ENCODE results near the gene USP24. TPM values are rescaled to one million over a fixed set of nuclear protein-coding genes. Genes with fewer than 3 reads are reported as not detected.

Gene USP24
- total and polyA plus RNA-seq, 3 donors from 2014 or later, result 20.2 to 50.9 (median 50.3) TPM

- Histone ChIP-seq H3K4me3 (no peak overlapping the region), H3K27me3 (no peaks in the 10 kb centered on the region), H3K36me3 (ENCODE audit: low read depth, missing control alignments) (no peaks in the 10 kb centered on the region), H3K4me1 (no peaks in the 10 kb centered on the region), H3K27ac (no peak overlapping the region), H3K9me3 (no peaks in the 10 kb centered on the region)
- TF ChIP-seq CTCF (IDR thresholded peaks at IDR 0.05), result no peak
- TF ChIP-seq POLR2A (IDR thresholded peaks at IDR 0.05), result no peak
- 49 to 52% methylated on average over 4 of the region's 4 CpGs for WGBS, 2 donors
- DNase-seq, result no peak
- intact Hi-C loops (cut with DNase I; ENCODE audit: low total_unique reads), result no loop called here
Measured at GRCh38 chr1:55190109-55190508, 25.1 kb downstream of the USP24 start.

- whole genome bisulfite sequencing, 2 donors, result 76 to 78% methylated on average over 5 of the region's 5 CpGs
- Histone ChIP-seq H3K4me3 (no peak overlapping the region), H3K27ac (no peak overlapping the region), H3K4me1 (no peaks in the 10 kb centered on the region), H3K27me3 (no peaks in the 10 kb centered on the region), H3K9me3 (no peaks in the 10 kb centered on the region), H3K36me3 (ENCODE audit: low read depth, missing control alignments) (no peaks in the 10 kb centered on the region)
- TF ChIP-seq CTCF (IDR thresholded peaks at IDR 0.05) (no peak), POLR2A (IDR thresholded peaks at IDR 0.05) (no peak)
- no peak for DNase-seq
- intact Hi-C loops (cut with DNase I; ENCODE audit: low total_unique reads), result no loop called here
Measured at GRCh38 chr1:55188909-55189308, 26.3 kb downstream of the USP24 start.

GRCh38 chr1:55185832-55186231 lies 29.3 kb downstream of the USP24 start:
- no peaks in the 10 kb centered on the region for H3K27me3 ChIP-seq
- no peak overlapping the region for H3K4me3 ChIP-seq
- intact Hi-C loops (cut with DNase I; ENCODE audit: low total_unique reads), result no loop called here
- H3K36me3 ChIP-seq (ENCODE audit: low read depth, missing control alignments), result no peaks in the 10 kb centered on the region
- no peaks in the 10 kb centered on the region for H3K4me1 ChIP-seq
- TF ChIP-seq POLR2A (IDR thresholded peaks at IDR 0.05), result no peak
- TF ChIP-seq CTCF (IDR thresholded peaks at IDR 0.05), result no peak
- WGBS, 2 donors, result 85 to 91% methylated on average over 2 of the region's 2 CpGs
- no peak for DNase-seq
- H3K9me3 ChIP-seq, result no peaks in the 10 kb centered on the region
- no peak overlapping the region for H3K27ac ChIP-seq

GRCh38 chr1:55184859-55185258 lies 30.3 kb downstream of the USP24 start:
- intact Hi-C loops (cut with DNase I; ENCODE audit: low total_unique reads), result no loop called here
- DNase-seq, result no peak
- Histone ChIP-seq H3K4me1 (no peaks in the 10 kb centered on the region), H3K27me3 (no peaks in the 10 kb centered on the region), H3K9me3 (no peaks in the 10 kb centered on the region), H3K4me3 (no peak overlapping the region), H3K27ac (no peak overlapping the region), H3K36me3 (ENCODE audit: low read depth, missing control alignments) (no peaks in the 10 kb centered on the region)
- WGBS, 2 donors, result 94 to 97% methylated on average over 5 of the region's 5 CpGs
- TF ChIP-seq CTCF (IDR thresholded peaks at IDR 0.05), result no peak
- TF ChIP-seq POLR2A (IDR thresholded peaks at IDR 0.05), result no peak

- TF ChIP-seq POLR2A (IDR thresholded peaks at IDR 0.05), result no peak
- TF ChIP-seq CTCF (IDR thresholded peaks at IDR 0.05), result no peak
- Histone ChIP-seq H3K4me3 (no peak overlapping the region), H3K27ac (no peak overlapping the region), H3K4me1 (no peaks in the 10 kb centered on the region), H3K36me3 (ENCODE audit: low read depth, missing control alignments) (no peaks in the 10 kb centered on the region), H3K27me3 (no peaks in the 10 kb centered on the region), H3K9me3 (no peaks in the 10 kb centered on the region)
- no peak for DNase-seq
- intact Hi-C loops (cut with DNase I; ENCODE audit: low total_unique reads), result no loop called here
Measured at GRCh38 chr1:55181666-55182065, 33.5 kb downstream of the USP24 start.
